GM12878 (cell line): ENCODE results near the gene RUNX3. TPM values are rescaled to one million over a fixed set of nuclear protein-coding genes. Genes with fewer than 3 reads are reported as not detected.

ENCODE experiments used
- BCL3 ChIP-seq: IDR thresholded peaks from 2 replicates; pipeline ENCODE4 v1.6.1; 2011; ENCODE audit warnings: borderline replicate concordance, low read depth, mild to moderate bottlenecking, moderate library complexity, low read length; ENCODE audit not compliant: insufficient read depth, poor library complexity, severe bottlenecking
- CBX5 ChIP-seq: sonication (generic); IDR thresholded peaks from 2 replicates; pipeline ENCODE4 v1.6.1; 2016; ENCODE audit warnings: low read depth, moderate library complexity, mild to moderate bottlenecking, inconsistent platforms
- DPF2 ChIP-seq: fragments of 450-650 bp; IDR thresholded peaks from 2 replicates; pipeline ENCODE4 v1.6.1; 2017; ENCODE audit warnings: mild to moderate bottlenecking
- E4F1 ChIP-seq: fragments of 450-650 bp; IDR thresholded peaks from 2 replicates; pipeline ENCODE4 v1.6.1; 2018; ENCODE audit warnings: borderline replicate concordance, mild to moderate bottlenecking; ENCODE audit not compliant: partially characterized antibody
- ELK1 ChIP-seq: IDR thresholded peaks from 2 replicates; pipeline ENCODE4 v1.6.1; 2012; ENCODE audit warnings: low read depth, low read length, improper control_type of control experiment
- ESRRA ChIP-seq: IDR thresholded peaks from 2 replicates; pipeline ENCODE4 v1.6.1; 2012; ENCODE audit warnings: mild to moderate bottlenecking, low read length, improper control_type of control experiment
- HDAC2 ChIP-seq: fragments of 200-600 bp; sonication (generic); IDR thresholded peaks from 2 replicates; pipeline ENCODE4 v1.6.1; 2017
- KAT2A ChIP-seq: conservative IDR thresholded peaks from 2 replicates; pipeline ENCODE4 v1.6.1; 2011; ENCODE audit warnings: low read depth, low read length; ENCODE audit not compliant: control insufficient read depth
- KDM1A ChIP-seq: fragments of 200-600 bp; sonication (generic); IDR thresholded peaks from 2 replicates; pipeline ENCODE4 v1.6.1; 2016; ENCODE audit warnings: borderline replicate concordance
- KLF5 ChIP-seq: fragments of 450-650 bp; IDR thresholded peaks from 2 replicates; pipeline ENCODE4 v1.6.1; 2014; ENCODE audit warnings: mild to moderate bottlenecking; ENCODE audit not compliant: partially characterized antibody
- POU2F2 ChIP-seq: IDR thresholded peaks from 3 replicates; pipeline ENCODE4 v1.6.1; 2011; ENCODE audit warnings: low read depth, mild to moderate bottlenecking, low read length, borderline replicate concordance
- RAD21 ChIP-seq: IDR thresholded peaks from 2 replicates; pipeline ENCODE4 v1.6.1; 2011; ENCODE audit warnings: mild to moderate bottlenecking, low read depth, low read length, moderate library complexity; ENCODE audit not compliant: insufficient read depth
- RBBP5 ChIP-seq: fragments of 200-600 bp; sonication (generic); conservative IDR thresholded peaks from 2 replicates; pipeline ENCODE4 v1.6.1; 2016
- SIX5 ChIP-seq: IDR thresholded peaks from 2 replicates; pipeline ENCODE4 v1.6.1; 2011; ENCODE audit warnings: mild to moderate bottlenecking, low read depth, low read length, moderate library complexity; ENCODE audit not compliant: severe bottlenecking
- ZBTB33 ChIP-seq: fragments of 450-650 bp; IDR thresholded peaks from 2 replicates; pipeline ENCODE4 v1.6.1; 2017; ENCODE audit warnings: mild to moderate bottlenecking
- ZNF24 ChIP-seq: fragments of 450-650 bp; IDR thresholded peaks from 2 replicates; pipeline ENCODE4 v1.6.1; 2017; ENCODE audit warnings: antibody characterized with exemption, mild to moderate bottlenecking
- polyA plus RNA-seq, 11 experiments: library from polyadenylated mRNA; depleted of rRNA in 4 of 11; unstranded in 6 of 11; stranded (reverse) in 5 of 11; fragments of >200 nt; fragmentation: Nextera tagmentation in 4 of 11; fragmentation: Illumina TruSeq in 1 of 11; extraction: Ambion mirVana in 4 of 11; extraction: Trizol in 1 of 11; gene quantifications; 1 replicate in 1 of 11; 2 replicates in 10 of 11; pipeline versions ENCODE4 v1.2.1 to v1.2.3, GENCODE V29; 2011 to 2016; ENCODE audit warnings: inconsistent platforms in 2 of 11, missing spikeins in 2 of 11, low read depth in 1 of 11
- total RNA-seq, 4 experiments: library from RNA; depleted of rRNA in 3 of 4; stranded (reverse); fragments of >200 nt in 3 of 4; fragmentation: Illumina TruSeq in 1 of 4; extraction: Trizol in 1 of 4; gene quantifications; 2 replicates each; pipeline versions ENCODE4 v1.2.1 to v1.2.3, GENCODE V29; 2013 to 2021
- TF ChIP-seq, protein P1 (sequence below): IDR thresholded peaks from 2 replicates; pipeline ENCODE4 v1.6.1; 2011; ENCODE audit warnings: low read depth, low read length, improper control_type of control experiment, borderline replicate concordance
- TF ChIP-seq, protein P2 (sequence below): fragments of 450-650 bp; IDR thresholded peaks from 2 replicates; pipeline ENCODE4 v1.6.1; 2017; ENCODE audit warnings: borderline replicate concordance
- TF ChIP-seq, protein P3 (sequence below): IDR thresholded peaks from 2 replicates; pipeline ENCODE4 v1.6.1; 2012; ENCODE audit warnings: low read length, inconsistent platforms

RUNX3 gene
- total and polyA plus RNA-seq, 10 of the 15 experiments (the other 5 are each of a cell fraction or from before 2014, with no cell fraction given) = 19.0 to 151 (median 31.4) TPM

- no peak for TF ChIP-seq ELK1
- no peak for TF ChIP-seq KAT2A
- no peak for TF ChIP-seq HDAC2
- no peak for TF ChIP-seq ZBTB33
- TF ChIP-seq, protein P1, sequence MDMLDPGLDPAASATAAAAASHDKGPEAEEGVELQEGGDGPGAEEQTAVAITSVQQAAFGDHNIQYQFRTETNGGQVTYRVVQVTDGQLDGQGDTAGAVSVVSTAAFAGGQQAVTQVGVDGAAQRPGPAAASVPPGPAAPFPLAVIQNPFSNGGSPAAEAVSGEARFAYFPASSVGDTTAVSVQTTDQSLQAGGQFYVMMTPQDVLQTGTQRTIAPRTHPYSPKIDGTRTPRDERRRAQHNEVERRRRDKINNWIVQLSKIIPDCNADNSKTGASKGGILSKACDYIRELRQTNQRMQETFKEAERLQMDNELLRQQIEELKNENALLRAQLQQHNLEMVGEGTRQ = no peak
- TF ChIP-seq RAD21 = no peak
- TF ChIP-seq KDM1A = no peak
- TF ChIP-seq, protein P2, sequence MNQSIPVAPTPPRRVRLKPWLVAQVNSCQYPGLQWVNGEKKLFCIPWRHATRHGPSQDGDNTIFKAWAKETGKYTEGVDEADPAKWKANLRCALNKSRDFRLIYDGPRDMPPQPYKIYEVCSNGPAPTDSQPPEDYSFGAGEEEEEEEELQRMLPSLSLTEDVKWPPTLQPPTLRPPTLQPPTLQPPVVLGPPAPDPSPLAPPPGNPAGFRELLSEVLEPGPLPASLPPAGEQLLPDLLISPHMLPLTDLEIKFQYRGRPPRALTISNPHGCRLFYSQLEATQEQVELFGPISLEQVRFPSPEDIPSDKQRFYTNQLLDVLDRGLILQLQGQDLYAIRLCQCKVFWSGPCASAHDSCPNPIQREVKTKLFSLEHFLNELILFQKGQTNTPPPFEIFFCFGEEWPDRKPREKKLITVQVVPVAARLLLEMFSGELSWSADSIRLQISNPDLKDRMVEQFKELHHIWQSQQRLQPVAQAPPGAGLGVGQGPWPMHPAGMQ = no peak
- no peak for TF ChIP-seq ZNF24
- TF ChIP-seq E4F1 = no peak
- TF ChIP-seq BCL3 = peak; percentile 82
- TF ChIP-seq POU2F2 = peak; percentile 56; the same call in 1 of the 3 replicates
- TF ChIP-seq, protein P3, sequence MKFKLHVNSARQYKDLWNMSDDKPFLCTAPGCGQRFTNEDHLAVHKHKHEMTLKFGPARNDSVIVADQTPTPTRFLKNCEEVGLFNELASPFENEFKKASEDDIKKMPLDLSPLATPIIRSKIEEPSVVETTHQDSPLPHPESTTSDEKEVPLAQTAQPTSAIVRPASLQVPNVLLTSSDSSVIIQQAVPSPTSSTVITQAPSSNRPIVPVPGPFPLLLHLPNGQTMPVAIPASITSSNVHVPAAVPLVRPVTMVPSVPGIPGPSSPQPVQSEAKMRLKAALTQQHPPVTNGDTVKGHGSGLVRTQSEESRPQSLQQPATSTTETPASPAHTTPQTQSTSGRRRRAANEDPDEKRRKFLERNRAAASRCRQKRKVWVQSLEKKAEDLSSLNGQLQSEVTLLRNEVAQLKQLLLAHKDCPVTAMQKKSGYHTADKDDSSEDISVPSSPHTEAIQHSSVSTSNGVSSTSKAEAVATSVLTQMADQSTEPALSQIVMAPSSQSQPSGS = no peak
- no peak for TF ChIP-seq CBX5
- TF ChIP-seq KLF5 = peak; percentile 19
- TF ChIP-seq SIX5 = no peak
- TF ChIP-seq DPF2 = peak; percentile 58; the same call in 1 of the 2 replicates
- TF ChIP-seq ESRRA = no peak
- TF ChIP-seq RBBP5 = no peak
These were observed 6.5 kb downstream of the RUNX3 start (continued) for GRCh38 chr1:24923485-24924113.
